Renal pelvis (tissue), 4 donors: Measurements from ENCODE around the gene SLX9. TPM values are rescaled to one million over a fixed set of nuclear protein-coding genes. Genes with fewer than 3 reads are reported as not detected.
"Not testable (repeated sequence)": the region's sequence is repeated elsewhere in the genome, so short reads cannot be mapped to it uniquely, and the experiment has no call there.

Experiments
- DNase-seq: peaks from one replicate; pipeline ENCODE4 v3.0.0-alpha.2; 2013
- polyA plus RNA-seq, 3 donors: library from polyadenylated mRNA; unstranded; fragments of 120-200 nt; gene quantifications; one replicate each; pipeline ENCODE4 v1.2.1, GENCODE V29; 2013; ENCODE audit not compliant: insufficient read length in 3 of 3

SLX9 gene
- polyA plus RNA-seq, 3 donors = 17.9 to 24.4 (median 24.0) TPM

GRCh38 chr21:44912506-44913412 is 27.1 kb upstream of the SLX9 start:
- not testable (repeated sequence) for DNase-seq

- DNase-seq = no peak
These were observed 26.2 kb upstream of the SLX9 start for GRCh38 chr21:44913425-44914175.

GRCh38 chr21:44914176-44914874 is 25.5 kb upstream of the SLX9 start:
- no peak for DNase-seq

- no peak for DNase-seq
These were observed 22.9 kb upstream of the SLX9 start for GRCh38 chr21:44916965-44917364.

GRCh38 chr21:44917446-44918106 is 22.3 kb upstream of the SLX9 start:
- DNase-seq = no peak

GRCh38 chr21:44918107-44918470 is 21.7 kb upstream of the SLX9 start:
- no peak for DNase-seq

- no peak for DNase-seq
These were observed 21.2 kb upstream of the SLX9 start for GRCh38 chr21:44918581-44919033.

GRCh38 chr21:44919111-44919912 is 20.5 kb upstream of the SLX9 start:
- DNase-seq = no peak

GRCh38 chr21:44919913-44920693 is 19.7 kb upstream of the SLX9 start:
- DNase-seq = no peak

- no peak for DNase-seq
These were observed 18.9 kb upstream of the SLX9 start, which contains the start of gene ITGB2 for GRCh38 chr21:44920694-44921604. TSS of gene ITGB2 (minus strand) at chr21:44920899. CDS start at chr21:44910782, 10,117 bp downstream.

GRCh38 chr21:44921928-44922327 is 17.9 kb upstream of the SLX9 start:
- no peak for DNase-seq

- DNase-seq = no peak
These were observed 16.2 kb upstream of the SLX9 start for GRCh38 chr21:44923480-44924084.

- no peak for DNase-seq
These were observed 15.0 kb upstream of the SLX9 start for GRCh38 chr21:44924606-44925377.

- DNase-seq = no peak
These were observed 14.5 kb upstream of the SLX9 start for GRCh38 chr21:44925378-44925755.

GRCh38 chr21:44926331-44927101 is 13.3 kb upstream of the SLX9 start:
- no peak for DNase-seq

- DNase-seq = no peak
These were observed 12.6 kb upstream of the SLX9 start for GRCh38 chr21:44927259-44927586.
